PC-3 (cell line): Measurements from ENCODE around the gene NUDT4B. TPM values are rescaled to one million over a fixed set of nuclear protein-coding genes. Genes with fewer than 3 reads are reported as not detected.
"Not testable (repeated sequence)": the region's sequence is repeated elsewhere in the genome, so short reads cannot be mapped to it uniquely, and the experiment has no call there.

Experiments used
- ATAC-seq: fragments of 200-7000 bp; cut with Tn5 transposase; 2 replicates; pipeline ENCODE4 v1.9.1; 2020; ENCODE audit warnings: mild to moderate bottlenecking, moderate library complexity
- Bru-seq: library from RNA; stranded (reverse); fragments of 400-500 nt; gene quantifications from one replicate; lab custom pipeline; 2021; lab: Mats Ljungman, UMichigan
- BruChase-seq, 2 experiments: library from RNA; stranded (reverse); fragments of 400-500 nt; gene quantifications; one replicate each; lab custom pipeline; 2021; lab: Mats Ljungman, UMichigan
- BruUV-seq: library from RNA; stranded (reverse); fragments of 400-500 nt; replicated peaks from 2 replicates; lab custom pipeline; 2021; lab: Mats Ljungman, UMichigan
- CTCF ChIA-PET: fragments of 300-600 bp; sonication (Branson Sonifier 250); formaldehyde crosslinking; loops from one replicate; lab custom pipeline; 2022; ENCODE audit warnings: antibody characterized with exemption; lab: Charles Lee
- POLR2A ChIA-PET: fragments of 300-600 bp; sonication (Branson Sonifier 250); formaldehyde crosslinking; loops from one replicate; lab custom pipeline; 2022; ENCODE audit warnings: antibody characterized with exemption; ENCODE audit not compliant: unreplicated experiment; lab: Charles Lee
- DNase-seq: peaks from one replicate; pipeline ENCODE4 v3.0.0-alpha.2; 2015
- H2AFZ ChIP-seq: fragments of 300-600 bp; sonication (generic); 2 replicates; pipeline ENCODE4 v1.6.0; 2016; ENCODE audit warnings: antibody characterized with exemption, low read length
- H3F3A ChIP-seq: fragments of 300-600 bp; sonication (generic); one replicate; pipeline ENCODE4 v1.6.0; 2017; ENCODE audit warnings: antibody characterized with exemption, low read length, control low read depth, mild to moderate bottlenecking; ENCODE audit not compliant: unreplicated experiment
- H3K27ac ChIP-seq: fragments of 300-600 bp; sonication (generic); 2 replicates; pipeline ENCODE4 v1.5.1; 2016; ENCODE audit warnings: mild to moderate bottlenecking, low read length
- H3K27me3 ChIP-seq: fragments of 300-600 bp; sonication (generic); 2 replicates; pipeline ENCODE4 v1.6.1; 2016; ENCODE audit warnings: low read length, mixed read lengths
- H3K36me3 ChIP-seq: fragments of 300-600 bp; sonication (generic); 2 replicates; pipeline ENCODE4 v1.6.1; 2016; ENCODE audit warnings: low read depth, mixed run types, low read length, mixed read lengths
- H3K4me1 ChIP-seq: fragments of 300-600 bp; sonication (generic); 2 replicates; pipeline ENCODE4 v1.5.1; 2016; ENCODE audit warnings: low read length; ENCODE audit not compliant: insufficient read depth
- H3K4me2 ChIP-seq: fragments of 300-600 bp; sonication (generic); 2 replicates; pipeline ENCODE4 v1.6.0; 2016; ENCODE audit warnings: low read length
- H3K4me3 ChIP-seq: fragments of 300-600 bp; sonication (generic); 2 replicates; pipeline ENCODE4 v1.5.1; 2016; ENCODE audit warnings: mild to moderate bottlenecking, low read length, mixed read lengths
- H3K79me2 ChIP-seq: fragments of 300-600 bp; sonication (generic); 2 replicates; pipeline ENCODE4 v1.6.1; 2017; ENCODE audit warnings: low read length, mixed read lengths
- H3K9ac ChIP-seq: fragments of 300-600 bp; sonication (generic); 2 replicates; pipeline ENCODE4 v1.6.0; 2016; ENCODE audit warnings: mild to moderate bottlenecking, low read length
- H3K9me2 ChIP-seq: fragments of 300-600 bp; sonication (generic); replicated peaks from 2 replicates; pipeline ENCODE4 v1.6.1; 2016; ENCODE audit warnings: mixed run types, low read length, mixed read lengths
- H3K9me3 ChIP-seq: fragments of 300-600 bp; sonication (generic); 2 replicates; pipeline ENCODE4 v1.6.1; 2016; ENCODE audit warnings: low read length, mixed read lengths
- H4K20me1 ChIP-seq: fragments of 300-600 bp; sonication (generic); 2 replicates; pipeline ENCODE4 v1.6.1; 2016; ENCODE audit warnings: low read length, mixed read lengths
- intact Hi-C: fragments of 100-400 bp; cut with micrococcal nuclease; formaldehyde crosslinking; loops from 2 replicates; pipeline ENCODE4 v1.9.0; 2023
- long read RNA-seq: library from polyadenylated mRNA; unstranded; transcript quantifications from one replicate; pipeline ENCODE4 v2.0.0, GENCODE V29; 2021; ENCODE audit not compliant: unreplicated experiment
- total RNA-seq: library from RNA; depleted of rRNA; stranded (reverse); fragments of >200 nt; gene quantifications from 2 replicates; pipeline ENCODE4 v1.2.3, GENCODE V29; 2014; rRNA removed

The NUDT4B gene
- total RNA-seq (18.0 and 29.9 TPM in 2 replicates), Bru-seq, nascent RNA (not detected), BruChase-seq, experiment 1, labeled RNA remaining after a 6-hour chase (not detected), BruChase-seq, experiment 2, labeled RNA remaining after a 2-hour chase (not detected)
- long read RNA-seq, transcript NUDT4B-201 (1 exons, 1,206 nt) = major isoform, 6 of 6 reads
- long read RNA-seq, partial matches to known transcripts = 0 of 6 reads
- long read RNA-seq, other reads (novel, unspliced or antisense) = 0 of 6 reads

DNA sequence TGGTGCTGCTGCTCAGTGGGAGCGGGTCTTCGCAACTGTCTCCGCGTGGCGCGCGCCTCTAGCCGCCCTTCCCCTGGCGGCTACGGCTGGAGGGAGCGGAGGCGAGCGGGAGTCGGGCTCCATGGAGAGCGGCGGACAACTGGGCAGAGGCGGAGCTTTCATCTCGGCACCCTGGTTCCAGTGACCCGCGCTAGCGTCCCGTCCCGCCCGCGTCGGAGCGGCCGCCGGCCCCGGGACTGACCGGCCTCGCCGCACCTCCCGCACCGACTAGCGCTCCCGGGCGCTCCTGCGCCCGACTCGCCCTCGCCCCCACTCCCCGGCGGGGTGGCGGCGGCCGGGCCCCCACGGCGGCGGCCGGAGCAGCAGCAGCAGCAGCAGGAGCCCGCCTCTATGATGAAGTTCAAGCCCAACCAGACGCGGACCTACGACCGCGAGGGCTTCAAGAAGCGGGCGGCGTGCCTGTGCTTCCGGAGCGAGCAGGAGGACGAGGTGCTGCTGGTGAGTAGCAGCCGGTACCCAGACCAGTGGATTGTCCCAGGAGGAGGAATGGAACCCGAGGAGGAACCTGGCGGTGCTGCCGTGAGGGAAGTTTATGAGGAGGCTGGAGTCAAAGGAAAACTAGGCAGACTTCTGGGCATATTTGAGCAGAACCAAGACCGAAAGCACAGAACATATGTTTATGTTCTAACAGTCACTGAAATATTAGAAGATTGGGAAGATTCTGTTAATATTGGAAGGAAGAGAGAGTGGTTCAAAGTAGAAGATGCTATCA lies at the start of gene NUDT4B:
Gene NUDT4B (plus strand): TSS at position 212 of the 772 bp plus-strand sequence. CDS start 179 bp downstream, at position 391.
- intact Hi-C loops, H3F3A ChIP-seq, H3K9me2 ChIP-seq, H3K79me2 ChIP-seq, BruUV-seq, H2AFZ ChIP-seq, H3K9ac ChIP-seq, H4K20me1 ChIP-seq, POLR2A ChIA-PET, H3K4me2 ChIP-seq, DNase-seq, H3K27me3 ChIP-seq, H3K4me1 ChIP-seq, H3K27ac ChIP-seq, H3K4me3 ChIP-seq, H3K36me3 ChIP-seq, CTCF ChIA-PET, H3K9me3 ChIP-seq: not testable (repeated sequence)
- ATAC-seq = peak; percentile 65

DNA sequence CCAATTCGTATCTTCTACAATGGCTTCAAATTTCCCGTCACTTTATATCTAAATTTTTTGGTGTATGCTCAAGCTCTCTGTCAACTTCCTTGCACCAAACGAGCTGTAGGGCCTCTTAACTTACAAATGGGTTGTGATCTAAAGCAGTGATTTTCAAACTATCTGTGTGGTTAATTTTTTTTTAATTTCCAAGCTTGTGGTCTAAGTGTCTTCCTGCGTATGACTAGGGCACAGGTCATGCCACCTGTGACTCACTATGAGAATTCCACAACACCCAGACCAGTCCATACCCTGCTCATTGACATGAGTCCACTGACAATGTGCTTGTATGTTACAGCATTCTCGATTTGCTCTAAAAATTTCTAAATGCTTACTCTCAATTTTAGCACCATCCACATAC lies 49.2 kb upstream of the NUDT4B start:
- POLR2A ChIA-PET, H3K9ac ChIP-seq, H3K27ac ChIP-seq, H4K20me1 ChIP-seq, BruUV-seq, DNase-seq, H3K4me2 ChIP-seq, H3F3A ChIP-seq, H3K27me3 ChIP-seq, H3K9me3 ChIP-seq, H3K9me2 ChIP-seq, intact Hi-C loops, CTCF ChIA-PET, H3K79me2 ChIP-seq, H2AFZ ChIP-seq, H3K4me3 ChIP-seq, H3K4me1 ChIP-seq, H3K36me3 ChIP-seq: not testable (repeated sequence)
- ATAC-seq = peak; percentile 95

GRCh38 chr1:148702242-148702641 lies 46.3 kb upstream of the NUDT4B start:
- H3K9me2 ChIP-seq, ATAC-seq, H4K20me1 ChIP-seq, H3F3A ChIP-seq, H2AFZ ChIP-seq, H3K9me3 ChIP-seq, DNase-seq, BruUV-seq, POLR2A ChIA-PET, H3K27me3 ChIP-seq, H3K79me2 ChIP-seq, CTCF ChIA-PET, H3K9ac ChIP-seq, H3K4me2 ChIP-seq, H3K27ac ChIP-seq, H3K36me3 ChIP-seq, H3K4me3 ChIP-seq, intact Hi-C loops, H3K4me1 ChIP-seq: not testable (repeated sequence)

GRCh38 chr1:148703973-148704591 lies 44.5 kb upstream of the NUDT4B start:
- H3K27ac ChIP-seq, H3K9me3 ChIP-seq, POLR2A ChIA-PET, H3K9ac ChIP-seq, H3K36me3 ChIP-seq, DNase-seq, H2AFZ ChIP-seq, H3K4me3 ChIP-seq, CTCF ChIA-PET, BruUV-seq, H3K4me1 ChIP-seq, H3K79me2 ChIP-seq, H4K20me1 ChIP-seq, H3F3A ChIP-seq, H3K9me2 ChIP-seq, intact Hi-C loops, H3K4me2 ChIP-seq, H3K27me3 ChIP-seq: not testable (repeated sequence)
- peak; percentile 13; the same call in 1 of the 2 replicates for ATAC-seq

GRCh38 chr1:148705316-148705948 lies 43.1 kb upstream of the NUDT4B start:
- H3K79me2 ChIP-seq, BruUV-seq, intact Hi-C loops, H3K4me2 ChIP-seq, H3K36me3 ChIP-seq, ATAC-seq, CTCF ChIA-PET, H3K9me2 ChIP-seq, H3K4me3 ChIP-seq, H4K20me1 ChIP-seq, H3K27me3 ChIP-seq, H3K27ac ChIP-seq, H3K4me1 ChIP-seq, POLR2A ChIA-PET, H2AFZ ChIP-seq, H3K9me3 ChIP-seq, H3K9ac ChIP-seq, DNase-seq, H3F3A ChIP-seq: not testable (repeated sequence)

DNA sequence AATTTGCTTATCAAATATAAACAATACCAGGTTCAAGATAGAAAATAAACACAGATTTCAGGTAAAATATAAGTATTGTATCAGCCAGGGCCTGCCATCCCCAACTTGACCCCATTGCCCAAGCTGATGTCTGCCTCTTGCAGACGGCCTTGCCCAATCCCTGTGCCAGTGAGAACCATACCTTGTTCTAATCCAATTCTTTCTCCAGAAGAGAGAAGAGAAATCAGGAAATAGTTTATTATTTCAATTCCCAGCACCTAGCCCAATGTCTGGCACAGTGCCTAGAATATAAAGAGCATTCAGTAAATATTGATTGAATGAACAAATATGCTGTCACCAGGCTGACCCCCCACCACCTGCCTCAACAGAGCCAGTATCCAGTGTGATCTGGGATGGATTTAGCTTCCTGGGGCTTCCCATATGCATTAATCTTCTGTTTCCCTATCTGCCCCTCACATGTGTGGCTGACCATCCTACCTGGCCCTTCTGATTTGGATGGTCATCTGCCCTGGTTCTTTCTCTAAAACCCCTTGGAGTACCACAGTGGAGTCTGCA lies 39.7 kb upstream of the NUDT4B start:
- POLR2A ChIA-PET, intact Hi-C loops, H2AFZ ChIP-seq, H3K27me3 ChIP-seq, H3K36me3 ChIP-seq, H3K9me2 ChIP-seq, H4K20me1 ChIP-seq, BruUV-seq, H3K9ac ChIP-seq, H3K9me3 ChIP-seq, H3K4me2 ChIP-seq, H3K4me3 ChIP-seq, DNase-seq, H3K4me1 ChIP-seq, H3F3A ChIP-seq, CTCF ChIA-PET, H3K79me2 ChIP-seq, H3K27ac ChIP-seq: not testable (repeated sequence)
- ATAC-seq = peak; percentile 80
